Occipital lobe (tissue), 2 donors: ENCODE data around the gene FAM120A. TPM values are rescaled to one million over a fixed set of nuclear protein-coding genes. Genes with fewer than 3 reads are reported as not detected.

Experiments used
- DNase-seq: peaks from one replicate; lab custom pipeline; 2025; lab: John Stamatoyannopoulos, UW
- total RNA-seq: library from RNA; depleted of rRNA; stranded (reverse); fragments of >200 nt; gene quantifications from one replicate; pipeline ENCODE4 v1.2.3, GENCODE V29; 2014

FAM120A gene
- total RNA-seq, 1 donor from 2014 or later: 66.9 TPM

DNA sequence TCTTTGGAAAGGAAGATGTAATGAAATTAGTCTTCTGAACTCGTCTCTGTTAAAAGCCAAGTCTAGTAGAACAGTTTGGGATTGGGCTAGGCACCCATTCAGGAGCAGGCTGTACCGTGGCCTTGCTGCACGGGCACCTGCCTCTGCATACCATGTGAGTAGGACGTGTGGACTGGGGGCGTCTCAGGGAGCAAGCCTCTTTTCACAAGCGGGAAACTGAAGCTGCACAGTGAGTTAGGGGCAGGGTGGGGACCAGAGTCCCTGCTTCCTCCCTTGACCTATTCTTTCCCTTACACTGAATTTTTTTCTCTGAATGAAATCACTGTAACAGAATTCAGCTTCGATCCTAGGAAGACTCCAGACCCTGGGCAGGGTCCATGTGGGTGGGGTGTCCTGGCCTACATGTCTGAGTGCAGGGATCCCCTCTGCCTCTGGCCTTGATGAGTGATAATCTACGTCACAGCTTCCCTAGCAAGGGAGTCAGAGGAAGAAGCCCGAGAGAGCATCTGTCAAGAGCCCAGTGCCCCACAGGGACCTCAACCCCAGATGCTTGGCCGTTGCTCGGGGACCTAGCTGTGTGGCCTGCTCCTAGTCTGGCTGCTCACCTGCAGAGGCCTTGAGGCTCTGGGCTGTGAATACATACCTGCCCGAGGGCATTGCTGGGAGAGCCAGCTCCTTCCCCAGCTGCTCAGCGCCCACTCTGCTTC is 140.0 kb downstream of the FAM120A start:
- DNase-seq: no peak

DNA sequence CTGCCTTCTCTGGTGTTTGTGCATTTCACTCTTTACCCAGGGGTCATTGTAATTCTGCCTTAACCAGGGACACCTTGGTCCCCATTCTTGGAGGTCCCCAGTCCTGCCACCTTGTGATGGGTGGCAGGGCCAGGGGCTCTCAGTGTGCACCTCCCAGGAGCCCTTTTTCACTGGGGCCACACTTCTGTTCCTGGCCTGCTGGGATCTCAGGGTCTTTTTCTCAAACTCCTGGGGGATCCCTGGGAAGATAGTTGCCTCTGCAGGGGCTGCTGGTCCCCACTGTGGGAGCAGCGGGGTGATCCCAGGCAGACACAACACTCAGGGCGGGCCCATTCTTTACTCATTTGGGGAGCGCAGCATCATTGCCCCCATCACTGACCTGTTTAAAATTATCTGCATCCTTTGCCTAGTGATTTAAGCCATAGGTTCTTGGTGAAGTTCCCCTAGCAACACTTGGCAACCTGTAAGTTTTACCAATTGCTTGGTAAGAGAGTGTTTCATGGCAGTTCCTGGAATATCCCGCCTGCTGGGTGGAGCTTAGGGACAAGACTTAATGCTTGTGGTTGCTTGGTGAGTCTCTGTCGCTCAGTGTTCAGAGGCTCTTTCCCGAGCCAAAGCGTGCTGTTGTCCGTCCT is 140.6 kb downstream of the FAM120A start:
- no peak for DNase-seq

DNA sequence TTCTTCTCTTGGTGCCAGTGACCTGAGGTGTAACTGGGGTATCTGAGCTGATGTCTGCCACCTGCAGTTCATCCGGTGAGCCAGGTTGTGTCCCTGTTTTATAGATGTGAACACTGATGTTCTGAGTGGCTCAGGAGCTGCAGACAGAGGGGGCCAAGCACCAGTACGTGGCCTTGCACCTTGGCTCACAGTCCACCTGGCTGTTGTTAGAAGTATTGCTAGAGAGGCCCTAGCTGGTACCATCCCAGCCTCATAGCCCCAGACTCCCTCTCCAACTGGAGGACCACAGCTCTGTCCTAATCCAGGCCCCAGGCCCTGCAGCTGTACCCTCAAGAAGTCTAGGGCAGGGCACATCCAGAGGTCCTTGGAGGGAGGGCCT is 141.1 kb downstream of the FAM120A start:
- DNase-seq: no peak

DNA sequence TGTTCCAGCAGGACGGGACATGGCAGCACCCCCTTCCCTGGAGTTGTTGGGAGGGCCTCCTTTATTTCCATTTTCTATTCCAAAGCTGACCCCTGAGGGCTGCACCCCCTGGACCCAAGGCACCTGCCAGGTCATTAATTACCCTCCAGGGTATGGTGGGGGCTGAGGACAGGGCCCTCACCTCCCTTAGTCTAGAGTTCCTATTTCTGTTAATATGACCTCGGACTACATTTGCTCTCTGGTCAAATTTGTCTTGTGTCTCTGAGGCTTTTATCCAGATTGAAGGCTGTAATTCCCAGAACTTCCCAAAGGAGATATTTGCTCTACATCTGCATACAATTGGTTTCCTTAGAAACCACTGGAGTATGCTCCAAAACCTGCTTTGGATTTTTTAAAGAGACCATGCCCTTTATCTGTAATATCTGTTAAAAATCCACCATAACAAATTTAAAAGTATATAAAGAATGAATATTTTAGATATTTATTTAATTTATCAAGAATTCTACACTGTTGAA is 141.7 kb downstream of the FAM120A start:
- DNase-seq: no peak

DNA sequence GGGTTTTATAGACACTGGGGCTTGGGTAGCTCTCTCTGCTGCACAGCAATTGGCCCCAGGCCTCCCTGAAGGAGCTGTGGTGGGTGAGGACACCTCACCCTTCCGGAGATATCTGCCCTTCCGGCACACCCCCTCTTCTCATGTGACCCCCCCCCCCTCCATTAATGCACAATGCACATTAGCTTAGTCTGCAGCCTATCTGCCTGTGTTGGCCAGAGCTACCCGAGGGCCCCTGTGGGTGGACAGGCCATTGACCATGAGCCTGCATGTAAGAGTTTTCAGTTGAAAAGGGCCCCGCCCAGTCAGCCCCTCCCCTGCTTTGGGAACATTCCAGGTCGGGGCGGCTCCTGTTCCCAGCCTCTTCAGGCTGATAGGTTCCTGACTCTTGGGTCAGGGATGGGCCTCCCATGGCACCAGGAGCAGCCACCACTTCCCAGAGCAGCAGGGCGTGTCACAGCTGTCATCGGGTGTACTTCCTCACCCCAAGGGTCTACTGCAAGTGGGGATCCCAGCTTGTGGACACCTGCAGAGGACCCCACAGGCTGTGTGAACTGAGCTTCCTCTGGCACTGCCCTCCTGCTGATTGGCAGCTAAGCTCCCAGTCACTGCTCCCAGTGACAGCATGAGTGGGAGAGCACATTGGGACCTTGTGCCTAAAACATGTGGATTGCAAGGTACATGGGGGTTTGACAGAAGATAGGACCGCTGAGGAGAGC is 142.7 kb downstream of the FAM120A start:
- no peak for DNase-seq

DNA sequence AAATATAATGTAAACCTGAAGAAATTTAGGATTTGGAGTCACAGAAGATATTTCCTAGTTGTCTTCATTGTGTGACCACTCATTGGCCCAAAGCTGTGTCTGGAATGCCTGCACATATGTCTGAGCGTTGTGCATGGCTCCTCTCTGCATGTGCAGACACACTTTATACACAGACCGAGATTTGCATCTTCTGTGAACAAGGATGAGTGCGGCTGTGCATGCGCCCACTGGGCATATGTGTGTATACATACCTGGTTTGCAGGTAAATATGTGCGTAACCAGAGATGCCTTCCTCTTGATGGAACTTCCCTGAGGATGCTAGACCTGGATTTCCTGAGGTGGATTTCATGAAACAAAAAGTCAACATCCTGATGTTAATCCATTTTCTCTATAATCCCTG is 144.0 kb downstream of the FAM120A start:
- no peak for DNase-seq

DNA sequence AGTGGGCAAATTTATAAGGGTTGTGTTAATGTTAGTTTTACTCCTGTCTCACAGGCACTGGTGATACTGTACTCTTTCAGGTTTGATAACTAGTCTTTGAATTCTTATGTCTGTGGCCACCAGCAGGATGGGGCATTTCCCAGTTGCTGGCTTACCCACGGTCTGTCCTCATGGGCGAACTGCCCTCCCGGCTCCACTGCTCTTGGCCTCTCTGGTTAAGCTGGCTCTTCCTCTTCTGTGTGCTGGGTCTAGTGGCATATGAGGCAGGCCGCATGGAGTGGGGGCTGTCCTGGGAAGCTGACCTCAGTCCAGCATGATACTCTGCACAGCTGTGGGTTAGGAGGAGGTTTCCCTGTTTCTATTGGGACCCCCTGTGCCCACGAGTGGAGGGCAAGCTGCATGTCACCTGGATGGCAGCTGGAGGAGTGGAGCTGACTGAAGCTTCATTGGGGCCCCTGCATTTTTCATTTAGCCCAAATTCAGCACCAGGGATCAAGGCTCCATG is 144.4 kb downstream of the FAM120A start:
- DNase-seq: no peak

DNA sequence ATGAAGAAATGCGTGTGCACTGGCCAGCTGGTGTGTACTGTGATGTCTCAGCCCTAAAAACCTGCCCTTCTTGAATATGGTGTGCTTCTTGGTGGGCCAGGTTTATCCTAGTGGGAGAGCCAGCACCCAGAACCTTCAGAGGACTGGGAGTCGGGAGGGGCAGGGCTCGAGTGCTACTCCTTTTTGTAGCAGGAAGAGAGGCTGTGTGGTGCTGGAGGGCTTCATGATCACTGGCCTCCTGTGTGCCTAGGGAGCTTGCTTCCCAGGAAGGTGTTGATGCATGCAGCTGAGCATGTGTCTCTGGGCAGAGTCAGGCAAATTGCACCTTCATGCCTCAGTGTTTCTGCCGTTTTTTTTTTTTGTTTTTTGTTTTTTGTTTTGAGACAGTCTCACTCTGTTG is 144.9 kb downstream of the FAM120A start:
- DNase-seq: no peak

DNA sequence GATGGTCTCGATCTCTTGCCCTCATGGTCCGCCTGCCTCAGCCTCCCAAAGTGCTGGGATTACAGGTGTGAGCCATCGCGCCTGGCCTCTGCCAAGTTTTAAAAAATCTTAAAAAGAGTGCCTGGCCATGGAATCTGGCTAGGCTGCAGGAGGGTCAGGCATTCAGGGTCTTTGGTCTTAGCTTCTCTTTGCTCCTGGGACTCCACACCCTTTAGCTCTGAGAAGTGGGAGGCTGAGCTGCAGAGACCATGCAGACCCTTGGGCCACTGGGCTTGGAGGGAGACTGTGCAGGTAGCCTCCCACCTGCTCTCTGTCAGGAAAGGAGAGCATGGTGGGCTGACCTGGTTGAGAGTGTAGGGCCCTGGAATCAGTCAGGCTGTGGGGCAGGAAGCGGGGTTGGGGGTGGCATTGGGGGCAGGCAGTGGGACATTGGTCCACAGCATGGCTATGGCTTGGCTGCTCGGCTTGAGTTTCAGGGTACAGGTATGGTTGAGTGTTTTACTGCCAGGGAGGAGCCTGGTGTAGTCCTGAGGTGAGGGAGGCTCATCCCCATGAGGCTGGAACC is 145.7 kb downstream of the FAM120A start:
- DNase-seq: no peak

DNA sequence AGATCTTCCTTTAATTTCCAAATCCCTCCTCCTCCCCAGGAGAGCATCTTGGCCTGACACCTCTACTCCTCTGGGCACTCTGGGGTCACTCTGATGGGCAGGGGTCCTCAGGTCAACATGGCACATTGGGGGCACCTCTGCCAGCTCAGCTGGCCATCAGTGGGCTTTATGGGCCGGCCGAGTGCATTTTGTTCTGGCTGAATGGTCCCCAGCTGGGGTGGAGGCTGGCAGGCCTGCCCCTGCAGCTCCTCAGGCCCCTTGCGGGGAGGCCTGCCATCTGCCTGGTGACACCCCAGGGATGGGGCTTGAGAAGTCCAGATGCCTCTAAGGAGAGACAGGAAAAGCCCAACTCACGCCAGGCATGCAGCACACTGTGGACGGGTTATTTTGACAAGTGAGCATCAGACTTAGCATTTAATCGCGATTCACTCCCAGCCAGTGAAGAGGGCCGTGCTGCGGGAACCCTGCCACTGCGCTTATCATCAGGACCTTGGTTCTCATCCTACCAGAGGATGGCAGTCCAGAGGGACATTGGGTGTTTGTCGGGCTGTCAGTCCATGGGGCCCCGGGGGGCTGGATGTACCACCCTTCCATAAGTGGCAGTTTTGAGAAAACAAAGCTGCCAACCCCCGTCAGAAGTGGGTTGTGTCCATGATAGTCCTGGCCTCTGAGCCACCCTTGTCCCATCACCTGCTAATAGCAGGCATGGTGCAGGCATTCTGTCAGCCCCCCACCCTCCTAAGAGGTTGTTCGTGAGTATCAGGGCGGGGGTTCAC is 146.6 kb downstream of the FAM120A start:
- DNase-seq: no peak

DNA sequence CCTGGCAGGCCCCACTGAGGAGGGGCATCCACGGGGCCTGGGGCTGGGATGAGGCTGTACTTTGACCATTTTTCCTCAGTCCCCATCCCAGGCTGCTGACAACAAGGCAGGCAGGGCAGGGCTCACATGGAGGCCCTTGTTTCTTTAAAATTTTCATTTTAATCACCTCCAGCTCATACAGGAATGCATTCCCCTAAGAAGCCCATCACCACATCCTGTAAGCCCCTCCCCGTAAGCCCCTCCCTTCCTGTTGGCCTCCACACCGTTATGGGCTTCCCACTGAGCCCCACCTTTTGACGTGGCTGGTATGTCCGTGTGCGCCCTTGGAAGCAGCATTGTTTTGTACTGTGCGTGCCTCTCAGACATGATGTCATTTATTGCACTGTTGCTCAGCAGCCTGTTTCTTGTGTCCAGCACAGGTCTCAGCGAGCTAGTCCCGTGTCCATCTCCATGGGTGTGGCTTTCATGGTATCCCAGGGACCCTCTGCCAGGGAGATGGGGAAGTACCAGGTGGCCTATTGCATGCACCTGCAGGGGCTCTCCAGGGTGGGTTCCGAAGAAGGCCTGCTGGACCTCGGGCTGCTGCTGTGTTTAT is 147.3 kb downstream of the FAM120A start:
- DNase-seq: no peak

DNA sequence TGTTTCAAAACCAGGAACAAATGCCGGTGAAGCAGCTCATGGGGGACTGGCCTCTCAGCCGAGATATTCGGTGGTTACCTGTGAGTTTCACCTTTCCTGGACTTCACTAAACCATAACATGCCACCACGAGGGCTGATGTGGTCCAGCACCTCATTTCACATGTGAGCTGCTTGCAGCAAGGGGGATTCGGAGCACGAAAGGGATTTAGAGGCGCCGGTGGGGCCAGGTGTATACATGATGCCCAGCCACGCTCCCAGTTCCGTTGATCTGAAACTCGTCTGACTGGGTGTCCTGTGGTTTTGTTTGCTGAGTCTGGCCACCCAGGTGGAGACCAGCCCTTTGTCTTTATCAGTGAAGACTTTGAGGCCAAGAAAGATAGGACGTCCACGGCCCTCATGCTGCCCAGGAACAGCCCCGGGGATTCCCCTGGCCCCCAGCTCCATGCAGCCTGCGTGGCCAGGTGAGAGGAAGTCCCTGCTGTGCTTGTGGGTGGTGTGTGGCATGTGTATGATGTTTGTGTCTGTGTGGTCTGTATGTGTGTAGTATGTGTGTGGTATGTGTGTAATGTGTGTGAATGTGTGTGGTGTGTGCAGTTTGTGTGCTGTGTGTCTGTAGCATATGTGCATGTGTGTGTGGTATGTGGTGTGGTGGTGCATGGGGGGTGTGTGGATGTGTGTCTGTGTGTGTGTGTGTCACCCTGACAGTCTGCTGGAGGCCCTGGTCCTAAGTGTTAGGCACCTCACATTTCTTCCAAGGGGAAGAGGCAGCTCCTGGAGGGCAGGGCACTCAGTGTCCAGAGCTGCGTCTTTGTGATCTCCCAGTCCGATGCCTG is 148.3 kb downstream of the FAM120A start:
- no peak for DNase-seq

DNA sequence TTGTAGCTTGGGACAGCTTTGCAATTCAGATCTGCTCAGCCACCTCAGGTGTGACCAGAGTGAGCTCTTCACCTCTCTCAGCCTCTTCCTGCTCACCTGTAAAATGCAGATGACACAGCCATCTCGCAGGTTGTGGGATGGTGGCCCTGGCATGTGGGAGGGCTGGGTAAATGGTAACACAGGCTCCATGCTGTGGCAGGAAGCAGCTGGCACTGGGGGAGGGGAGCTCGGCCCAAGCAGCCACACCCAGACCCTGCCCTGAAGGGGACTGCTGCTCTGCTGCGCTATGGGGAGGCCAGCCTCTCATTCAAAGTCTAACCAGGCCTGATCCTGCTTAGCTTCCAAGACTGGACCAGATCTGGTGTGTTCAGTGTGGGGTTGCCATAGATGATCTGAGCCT is 149.0 kb downstream of the FAM120A start:
- no peak for DNase-seq

DNA sequence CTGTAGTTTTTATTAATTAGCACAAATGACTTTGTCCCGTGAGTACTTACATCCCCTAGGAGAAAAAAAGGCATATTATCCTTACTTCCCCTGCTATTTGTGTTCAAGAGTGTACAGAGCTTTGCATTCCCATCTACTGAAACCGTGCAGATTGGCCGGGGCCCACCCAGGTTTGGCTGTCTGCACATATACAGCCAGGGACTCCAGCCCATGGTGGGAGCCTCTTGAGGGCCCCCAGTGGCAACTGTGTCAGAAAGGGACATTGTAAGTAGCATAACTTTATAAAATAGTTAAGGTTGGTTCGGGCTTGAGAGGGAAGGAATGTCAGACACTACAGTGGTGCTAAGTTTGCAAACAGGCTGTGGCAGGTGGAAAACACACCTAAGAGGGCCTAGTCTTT is 149.6 kb downstream of the FAM120A start:
- no peak for DNase-seq

DNA sequence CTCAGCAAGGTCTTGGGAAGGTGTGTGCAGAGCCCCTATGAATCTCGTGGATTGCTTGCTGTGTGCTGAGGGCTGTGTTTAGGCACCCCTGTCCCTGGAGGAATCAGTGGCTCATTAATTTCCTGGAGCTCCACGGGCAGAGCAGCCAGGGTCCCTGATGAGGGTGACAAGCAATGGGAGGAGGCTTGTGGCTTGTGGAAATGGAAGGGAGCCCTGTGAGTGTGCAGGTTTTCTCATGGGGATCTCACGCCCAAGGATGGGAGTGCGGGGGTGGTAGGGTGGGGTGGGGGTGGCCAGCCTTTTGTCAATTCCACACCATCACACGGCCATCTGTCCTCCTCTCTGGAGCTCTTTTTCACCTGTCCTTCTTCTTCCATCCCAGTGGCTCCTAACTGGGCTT is 150.2 kb downstream of the FAM120A start:
- DNase-seq: no peak

DNA sequence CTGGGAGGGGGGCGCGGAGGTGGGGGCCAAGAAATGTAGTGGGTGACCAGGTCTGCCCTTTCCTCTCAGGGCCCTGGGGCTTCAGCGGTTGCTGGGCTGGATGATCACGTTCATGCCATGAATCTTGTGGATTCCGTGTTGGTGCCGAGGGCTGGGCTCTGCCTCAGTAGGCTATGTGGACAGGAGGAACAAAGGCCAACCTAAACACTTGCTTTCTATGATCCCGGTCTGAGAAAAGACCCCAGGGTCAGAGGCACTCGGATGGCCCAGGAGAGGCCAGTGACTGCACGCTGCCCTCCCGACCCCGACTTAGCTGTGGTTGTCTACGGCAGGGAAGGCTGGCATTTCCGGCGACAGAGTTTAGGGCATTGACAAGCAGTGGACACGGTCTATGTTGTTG is 151.5 kb downstream of the FAM120A start:
- DNase-seq: no peak

DNA sequence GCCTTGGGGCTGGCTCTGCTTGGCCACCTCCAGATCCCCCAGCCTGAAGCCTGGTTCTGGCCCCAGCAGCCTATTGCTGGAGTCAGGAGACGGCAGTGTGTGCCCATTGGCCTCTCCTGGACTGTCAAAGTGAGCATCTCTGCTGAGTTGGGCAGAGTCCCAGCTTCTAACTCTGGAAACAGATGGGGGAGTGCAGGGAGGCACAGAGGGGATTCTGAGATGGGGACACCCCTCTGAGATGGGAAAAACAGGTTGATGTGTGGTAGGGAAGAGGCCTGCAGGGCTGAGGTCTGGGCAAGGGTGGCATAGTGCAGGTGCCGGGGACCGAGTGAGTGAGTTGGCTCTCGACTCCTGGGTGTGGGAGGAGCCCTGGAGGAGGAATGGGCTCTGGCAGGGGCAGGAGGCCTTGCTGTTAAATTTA is 152.4 kb downstream of the FAM120A start:
- DNase-seq: no peak

DNA sequence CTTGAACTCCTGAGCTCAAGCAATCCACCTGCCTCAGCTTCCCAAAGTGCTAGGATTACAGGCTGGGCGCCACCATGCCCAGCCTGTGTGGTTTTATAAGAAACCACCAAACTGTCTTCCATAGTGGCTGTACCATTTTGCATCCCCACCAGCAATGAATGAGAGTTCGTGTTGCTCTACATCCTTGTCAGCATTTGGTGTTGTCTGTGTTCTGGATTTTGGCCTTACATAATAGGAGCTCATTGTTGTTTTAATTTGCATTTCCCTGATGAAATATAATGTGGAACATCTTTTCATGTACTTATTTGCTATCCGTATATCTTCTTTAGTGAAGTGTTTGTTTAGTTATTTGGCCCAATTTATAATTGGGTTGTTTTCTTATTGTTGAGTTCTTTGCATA is 154.7 kb downstream of the FAM120A start:
- DNase-seq: no peak

DNA sequence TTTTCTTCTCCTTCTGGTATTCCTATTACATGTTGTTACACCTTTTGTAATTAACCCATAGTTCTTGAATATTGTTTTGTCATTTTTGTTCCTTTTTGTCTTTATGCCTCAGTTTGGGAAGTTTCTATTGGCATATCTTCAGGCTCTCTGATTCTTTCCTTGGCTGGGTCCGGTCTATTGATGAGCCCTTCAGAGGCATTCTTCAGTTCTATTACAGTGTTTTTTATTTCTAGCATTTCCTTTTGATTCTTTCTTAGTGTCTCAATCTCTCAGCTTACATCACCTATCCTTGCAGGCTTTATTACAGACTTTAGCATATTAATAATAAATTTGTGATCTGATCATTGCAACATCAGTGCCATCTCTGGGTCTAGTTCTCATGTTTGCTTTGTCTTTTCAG is 158.7 kb downstream of the FAM120A start:
- DNase-seq: no peak
